IMR-90 (cell line): Measurements from ENCODE around the gene TBC1D1. TPM values are rescaled to one million over a fixed set of nuclear protein-coding genes. Genes with fewer than 3 reads are reported as not detected.

Experiments
- ATAC-seq: fragments of 200-7000 bp; cut with Tn5 transposase; 2 replicates; pipeline ENCODE4 v1.9.1; 2020; ENCODE audit warnings: low read depth, mild to moderate bottlenecking, moderate library complexity
- BruUV-seq: library from RNA; stranded (reverse); fragments of 400-500 nt; replicated peaks from 2 replicates; lab custom pipeline; 2021; lab: Mats Ljungman, UMichigan
- CTCF ChIA-PET: fragments of 300-600 bp; formaldehyde crosslinking; extraction: SDS; loops from one replicate; lab custom pipeline; 2021; ENCODE audit warnings: antibody characterized with exemption; lab: Yijun Ruan, JAX
- POLR2A ChIA-PET: fragments of 300-600 bp; sonication (Branson Sonifier 250); formaldehyde crosslinking; loops from one replicate; lab custom pipeline; 2022; ENCODE audit warnings: antibody characterized with exemption; ENCODE audit not compliant: unreplicated experiment; lab: Charles Lee
- DNase-seq: peaks from one replicate; pipeline ENCODE4 v3.0.0; 2013
- H2AFZ ChIP-seq: replicated peaks from 2 replicates; pipeline ENCODE3; 2013; ENCODE audit warnings: low read length, mild to moderate bottlenecking; ENCODE audit not compliant: poor library complexity
- H2AK5ac ChIP-seq: 2 replicates; pipeline ENCODE4 v1.6.1; 2013; ENCODE audit warnings: low read depth, low read length, inconsistent platforms
- H2AK9ac ChIP-seq: replicated peaks from 2 replicates; pipeline ENCODE3; 2013; ENCODE audit warnings: mild to moderate bottlenecking, low read depth, low read length, moderate library complexity; ENCODE audit not compliant: poor library complexity
- H2BK120ac ChIP-seq: 2 replicates; pipeline ENCODE4 v1.6.1; 2013; ENCODE audit warnings: low read depth, low read length, inconsistent platforms
- H2BK15ac ChIP-seq: 3 replicates; pipeline ENCODE4 v1.6.1; 2013; ENCODE audit warnings: low read depth, low read length, inconsistent platforms
- H2BK20ac ChIP-seq: 2 replicates; pipeline ENCODE4 v1.6.1; 2013; ENCODE audit warnings: low read depth, mild to moderate bottlenecking, inconsistent platforms, low read length, moderate library complexity
- H2BK5ac ChIP-seq: 2 replicates; pipeline ENCODE4 v1.6.1; 2013; ENCODE audit warnings: mild to moderate bottlenecking, low read depth, low read length, inconsistent platforms; ENCODE audit not compliant: poor library complexity, severe bottlenecking
- H3K14ac ChIP-seq: replicated peaks from 2 replicates; pipeline ENCODE4 v1.6.1; 2013; ENCODE audit warnings: low read depth, low read length, inconsistent platforms
- H3K18ac ChIP-seq: 2 replicates; pipeline ENCODE4 v1.6.1; 2013; ENCODE audit warnings: low read depth, low read length, control low read depth
- H3K23ac ChIP-seq: 2 replicates; pipeline ENCODE4 v1.6.1; 2013; ENCODE audit warnings: low read depth, low read length, inconsistent platforms
- H3K27ac ChIP-seq: 2 replicates; pipeline ENCODE4 v1.5.1; 2013; ENCODE audit warnings: mild to moderate bottlenecking, control low read depth, low read length; ENCODE audit not compliant: insufficient read depth
- H3K27me3 ChIP-seq: 2 replicates; pipeline ENCODE4 v1.6.1; 2013; ENCODE audit warnings: low read length; ENCODE audit not compliant: control insufficient read depth, insufficient read depth
- H3K36me3 ChIP-seq: 2 replicates; pipeline ENCODE4 v1.6.1; 2013; ENCODE audit warnings: low read length, mixed read lengths; ENCODE audit not compliant: control insufficient read depth, insufficient read depth
- H3K4ac ChIP-seq: 2 replicates; pipeline ENCODE4 v1.6.1; 2013; ENCODE audit warnings: low read depth, low read length, inconsistent platforms
- H3K4me1 ChIP-seq: 2 replicates; pipeline ENCODE4 v1.6.1; 2013; ENCODE audit warnings: low read length, mixed read lengths; ENCODE audit not compliant: control insufficient read depth, insufficient read depth
- H3K4me2 ChIP-seq: 2 replicates; pipeline ENCODE4 v1.6.1; 2013; ENCODE audit warnings: low read depth, mild to moderate bottlenecking, control low read depth, low read length, moderate library complexity
- H3K4me3 ChIP-seq: 2 replicates; pipeline ENCODE4 v1.5.1; 2013; ENCODE audit warnings: low read depth, mild to moderate bottlenecking, control low read depth, low read length, moderate library complexity; ENCODE audit not compliant: insufficient read depth
- H3K56ac ChIP-seq: 2 replicates; pipeline ENCODE4 v1.6.1; 2013; ENCODE audit warnings: low read length, inconsistent platforms; ENCODE audit not compliant: insufficient read depth; ENCODE audit errors: extremely low read depth
- H3K79me1 ChIP-seq, 2 experiments: 2 replicates each; pipeline ENCODE4 v1.6.1; 2013; ENCODE audit warnings: low read length in 2 of 2, inconsistent platforms in 1 of 2, low read depth in 1 of 2
- H3K9ac ChIP-seq: 2 replicates; pipeline ENCODE4 v1.6.1; 2013; ENCODE audit warnings: low read depth, low read length, control low read depth
- H3K9me1 ChIP-seq: 2 replicates; pipeline ENCODE4 v1.6.1; 2013; ENCODE audit warnings: low read length, inconsistent platforms; ENCODE audit not compliant: insufficient read depth
- H3K9me3 ChIP-seq: 2 replicates; pipeline ENCODE4 v1.6.1; 2013; ENCODE audit warnings: low read length; ENCODE audit not compliant: control insufficient read depth, insufficient read depth
- H4K20me1 ChIP-seq: 2 replicates; pipeline ENCODE4 v1.6.1; 2013; ENCODE audit warnings: low read length, inconsistent platforms; ENCODE audit not compliant: insufficient read depth
- H4K5ac ChIP-seq: 2 replicates; pipeline ENCODE4 v1.6.1; 2013; ENCODE audit warnings: mild to moderate bottlenecking, low read depth, low read length, control low read depth
- H4K8ac ChIP-seq, 2 experiments: 2 replicates each; pipeline ENCODE4 v1.6.1; 2013; ENCODE audit warnings: low read depth in 2 of 2, low read length in 2 of 2, control low read depth in 1 of 2, inconsistent platforms in 1 of 2
- H4K91ac ChIP-seq: 2 replicates; pipeline ENCODE4 v1.6.1; 2013; ENCODE audit warnings: low read depth, low read length, inconsistent platforms; ENCODE audit not compliant: insufficient read depth
- CEBPB ChIP-seq: IDR thresholded peaks from 2 replicates; pipeline ENCODE4 v1.6.1; 2012; ENCODE audit warnings: low read depth, low read length, improper control_type of control experiment
- FOS ChIP-seq: fragments of 150-350 bp; IDR thresholded peaks from 2 replicates; pipeline ENCODE4 v1.6.1; 2016; ENCODE audit warnings: low read depth, low read length
- NFE2L2 ChIP-seq: fragments of 150-350 bp; IDR thresholded peaks from 2 replicates; pipeline ENCODE4 v1.6.1; 2016; ENCODE audit warnings: low read depth, mild to moderate bottlenecking, low read length
- SMC3 ChIP-seq: fragments of 150-350 bp; IDR thresholded peaks from 2 replicates; pipeline ENCODE4 v1.6.1; 2016; ENCODE audit warnings: low read depth, mild to moderate bottlenecking, antibody characterized with exemption, low read length, moderate library complexity
- WGBS, 2 experiments: methylation state at CpG; one replicate each; pipeline versions ENCODE4 v1.1.5 to v1.1.7; 2013; ENCODE audit warnings: missing lambda C conversion rate in 2 of 2; ENCODE audit not compliant: insufficient read length in 1 of 2; ENCODE audit errors: extremely low coverage in 2 of 2; 5-methylcytosine and 5-hydroxymethylcytosine counted together
- dilution Hi-C: fragments of 300-500 bp; cut with HindIII; formaldehyde crosslinking; loops from one replicate; pipeline ENCODE4 v1.14.3; 2018; ENCODE audit warnings: low sequenced_read_pairs; ENCODE audit not compliant: unreplicated experiment
- in situ Hi-C: fragments of 300-500 bp; cut with MboI; formaldehyde crosslinking; loops from 3 replicates; pipeline ENCODE4 v1.14.3; 2019; ENCODE audit warnings: low sequenced_read_pairs, inconsistent platforms, mixed read lengths
- intact Hi-C: fragments of 100-400 bp; cut with micrococcal nuclease; formaldehyde crosslinking; loops from 2 replicates; pipeline ENCODE4 v1.10.0; 2022
- polyA plus RNA-seq, 3 experiments: library from polyadenylated mRNA; depleted of rRNA; stranded (reverse); fragments of >200 nt; gene quantifications; 2 replicates each; pipeline ENCODE4 v1.2.3, GENCODE V29; 2012; ENCODE audit warnings: low replicate concordance in 1 of 3
- total RNA-seq: library from RNA; depleted of rRNA; stranded (reverse); fragments of >200 nt; gene quantifications from 2 replicates; pipeline ENCODE4 v1.2.3, GENCODE V29; 2012

The TBC1D1 gene
- total and polyA plus RNA-seq, 2 of the 4 experiments (the other 2 are of a cell fraction) = 42.4 to 104 TPM

DNA sequence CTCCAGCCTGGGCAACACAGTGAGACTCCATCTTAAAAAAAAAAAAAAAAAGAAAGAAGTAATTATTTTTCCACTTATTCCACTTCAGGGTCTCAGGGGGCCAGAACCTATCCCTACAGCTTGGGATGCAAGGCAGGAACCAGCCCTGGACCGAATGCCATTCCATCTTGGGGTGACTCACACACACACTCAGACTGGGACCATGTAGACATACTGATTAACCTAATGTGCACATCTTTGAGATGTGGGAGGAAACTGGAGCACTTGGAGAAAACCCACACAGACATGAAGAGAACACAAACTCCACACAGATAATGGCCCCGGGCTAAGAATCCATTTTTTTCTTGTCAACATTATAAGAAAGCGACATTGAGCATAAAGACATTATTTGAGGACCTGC, 201.8 kb downstream of the TBC1D1 start:
- no peaks in the 10 kb centered on the region for H3K27me3 ChIP-seq
- no peaks in the 10 kb centered on the region for H3K9me3 ChIP-seq
- H3K18ac ChIP-seq = no peak overlapping the region; the same call in 1 of the 2 replicates
- no peak overlapping the region for H3K14ac ChIP-seq
- no TSS peak for BruUV-seq
- no peak overlapping the region for H2AFZ ChIP-seq
- H4K5ac ChIP-seq = no peak overlapping the region
- ATAC-seq (peak; percentile 50; the same call in 1 of the 2 replicates), DNase-seq (peak; percentile 79)
- H3K9me1 ChIP-seq = peaks cover 7% of the 10 kb centered on the region; the same call in 1 of the 2 replicates
- no peak overlapping the region for H2AK5ac ChIP-seq
- no peak overlapping the region for H2BK120ac ChIP-seq
- peaks cover 8 to 11% of the 10 kb centered on the region in 2 experiments; a peak in 3 of 4 replicates for H3K79me1 ChIP-seq
- H3K27ac ChIP-seq = no peak overlapping the region
- TF ChIP-seq NFE2L2 (no peak), CEBPB (no peak), SMC3 (no peak), FOS (0 out of 2 replicates have a peak, but pooled peaks have one; percentile 41)
- H3K56ac ChIP-seq = no peak overlapping the region
- H2BK5ac ChIP-seq = no peak overlapping the region
- H3K4ac ChIP-seq = no peak overlapping the region
- H3K4me2 ChIP-seq = no peak overlapping the region
- intact Hi-C loops (no loop called here), in situ Hi-C loops (no loop called here), dilution Hi-C loops (no loop called here)
- ChIA-PET CTCF (interaction anchor here (0.5 kb wide), 1 partner anchor 637 kb away, joined by 3 read pairs; no protein-coding TSS in a partner anchor), POLR2A (no interaction called here)
- no peak overlapping the region for H4K8ac ChIP-seq
- H2BK20ac ChIP-seq = no peak overlapping the region
- H3K4me1 ChIP-seq = peaks cover 10% of the 10 kb centered on the region
- no peak overlapping the region for H4K91ac ChIP-seq
- no CpG with 5 or more reads among the region's 3 CpGs for WGBS, 2 experiments
- peaks cover 2% of the 10 kb centered on the region; the same call in 1 of the 2 replicates for H3K36me3 ChIP-seq
- H3K4me3 ChIP-seq = no peak overlapping the region
- no peaks in the 10 kb centered on the region for H4K20me1 ChIP-seq
- H2BK15ac ChIP-seq = no peak overlapping the region; the same call in 2 of the 3 replicates
- H2AK9ac ChIP-seq = no peak overlapping the region
- no peak overlapping the region for H3K23ac ChIP-seq
- H3K9ac ChIP-seq = no peak overlapping the region
